ENCODE data around the gene RPL36. TPM values are rescaled to one million over a fixed set of nuclear protein-coding genes. Genes with fewer than 3 reads are reported as not detected.

Gene RPL36
- total RNA-seq, 2 donors from 2014 or later: 628 to 1,303 TPM

DNA sequence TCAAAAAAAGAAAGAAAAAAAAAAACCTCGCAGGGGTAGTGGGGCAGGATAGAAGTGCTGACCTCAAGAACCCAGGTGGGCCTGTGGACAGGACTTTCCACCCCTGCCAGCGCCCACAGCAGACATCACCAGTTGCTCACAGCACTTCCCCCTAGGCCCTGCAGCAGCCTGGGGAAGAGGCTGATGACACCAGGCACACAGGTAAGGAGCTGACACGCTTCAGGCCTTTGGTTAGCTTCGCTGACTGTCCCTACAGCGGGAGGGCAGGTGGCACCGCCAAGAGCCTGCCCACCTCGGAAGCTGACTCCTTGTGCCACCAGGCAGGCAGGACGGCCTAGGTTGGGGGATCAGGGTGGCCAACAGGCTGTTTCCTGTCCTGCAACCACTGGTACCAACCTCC, 20.9 kb downstream of the RPL36 start:
- intact Hi-C loops (cut with DNase I): no loop called here
- H3K4me1 ChIP-seq (replicated peaks): no peaks in the 10 kb centered on the region
- DNase-seq (ENCODE audit: low spot score): no peak
- TF ChIP-seq POLR2A (IDR thresholded peaks at IDR 0.05) (no peak), POLR2AphosphoS5 (IDR thresholded peaks at IDR 0.05) (no peak)
- TF ChIP-seq, protein P1, sequence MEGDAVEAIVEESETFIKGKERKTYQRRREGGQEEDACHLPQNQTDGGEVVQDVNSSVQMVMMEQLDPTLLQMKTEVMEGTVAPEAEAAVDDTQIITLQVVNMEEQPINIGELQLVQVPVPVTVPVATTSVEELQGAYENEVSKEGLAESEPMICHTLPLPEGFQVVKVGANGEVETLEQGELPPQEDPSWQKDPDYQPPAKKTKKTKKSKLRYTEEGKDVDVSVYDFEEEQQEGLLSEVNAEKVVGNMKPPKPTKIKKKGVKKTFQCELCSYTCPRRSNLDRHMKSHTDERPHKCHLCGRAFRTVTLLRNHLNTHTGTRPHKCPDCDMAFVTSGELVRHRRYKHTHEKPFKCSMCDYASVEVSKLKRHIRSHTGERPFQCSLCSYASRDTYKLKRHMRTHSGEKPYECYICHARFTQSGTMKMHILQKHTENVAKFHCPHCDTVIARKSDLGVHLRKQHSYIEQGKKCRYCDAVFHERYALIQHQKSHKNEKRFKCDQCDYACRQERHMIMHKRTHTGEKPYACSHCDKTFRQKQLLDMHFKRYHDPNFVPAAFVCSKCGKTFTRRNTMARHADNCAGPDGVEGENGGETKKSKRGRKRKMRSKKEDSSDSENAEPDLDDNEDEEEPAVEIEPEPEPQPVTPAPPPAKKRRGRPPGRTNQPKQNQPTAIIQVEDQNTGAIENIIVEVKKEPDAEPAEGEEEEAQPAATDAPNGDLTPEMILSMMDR (IDR thresholded peaks at IDR 0.05): no peak
- peaks cover 14 to 17% of the 10 kb centered on the region in 2 donors for H3K36me3 ChIP-seq
- H3K27me3 ChIP-seq (replicated peaks; ENCODE audit: insufficient read depth): no peaks in the 10 kb centered on the region
- H3K27ac ChIP-seq: no peak overlapping the region
- no peaks in the 10 kb centered on the region for H3K9me3 ChIP-seq
- 93% methylated on average over 6 of the region's 8 CpGs for WGBS
- no peak overlapping the region for H3K4me3 ChIP-seq

DNA sequence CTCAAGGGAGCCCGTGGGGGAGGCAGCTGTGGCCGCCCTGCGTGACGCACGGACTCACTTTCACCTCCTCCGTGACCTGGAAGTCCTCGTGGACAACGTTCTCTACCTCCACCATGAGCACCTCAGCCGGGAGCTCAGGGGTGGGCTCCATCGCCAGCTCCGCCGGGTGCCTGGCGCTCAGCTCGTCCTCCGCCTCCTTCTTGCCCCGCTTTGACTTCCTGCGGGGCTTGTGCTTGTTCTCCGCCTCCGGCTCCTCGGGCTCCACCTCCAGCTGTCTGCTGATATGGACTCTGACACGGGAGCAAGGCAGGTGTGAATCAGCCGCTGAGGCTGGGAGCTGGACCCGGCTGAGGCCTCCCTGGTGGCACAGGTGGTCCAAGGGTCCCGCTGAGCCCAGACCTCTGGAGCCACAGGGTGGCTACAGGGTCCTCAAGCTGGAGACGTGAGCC, 21.6 kb downstream of the RPL36 start:
- Histone ChIP-seq H3K27ac (no peak overlapping the region), H3K27me3 (replicated peaks; ENCODE audit: insufficient read depth) (no peaks in the 10 kb centered on the region), H3K4me1 (replicated peaks) (no peaks in the 10 kb centered on the region), H3K36me3 (peaks cover 10 to 14% of the 10 kb centered on the region in 2 donors), H3K4me3 (no peak overlapping the region), H3K9me3 (no peaks in the 10 kb centered on the region)
- TF ChIP-seq POLR2AphosphoS5 (IDR thresholded peaks at IDR 0.05) (no peak), POLR2A (IDR thresholded peaks at IDR 0.05) (no peak)
- TF ChIP-seq, protein P1 (IDR thresholded peaks at IDR 0.05): no peak
- DNase-seq (ENCODE audit: low spot score): no peak
- intact Hi-C loops (cut with DNase I): no loop called here
- 85% methylated on average over 25 of the region's 25 CpGs for WGBS

DNA sequence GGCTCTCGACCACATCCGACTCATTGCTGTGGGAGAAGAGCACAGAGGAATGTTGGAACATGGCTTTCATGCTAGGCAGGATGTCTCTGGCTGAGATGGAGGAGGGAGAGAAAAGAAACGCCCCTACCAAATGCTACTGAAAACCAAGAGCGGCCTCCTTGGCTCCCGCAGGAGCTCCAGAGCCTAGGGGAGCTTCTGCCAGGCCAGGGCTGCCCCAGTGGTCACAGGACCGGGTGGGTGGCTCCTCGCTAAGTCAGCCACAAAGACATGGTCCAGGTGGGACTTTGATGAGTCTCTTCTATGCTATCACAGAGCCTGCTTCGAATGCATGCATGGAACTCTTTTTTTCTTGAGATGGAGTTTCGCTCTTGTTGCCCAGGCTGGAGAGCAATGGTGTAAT, 23.1 kb downstream of the RPL36 start:
- intact Hi-C loops (cut with DNase I): no loop called here
- Histone ChIP-seq H3K27ac (no peak overlapping the region), H3K36me3 (peaks cover 10 to 14% of the 10 kb centered on the region in 2 donors), H3K27me3 (replicated peaks; ENCODE audit: insufficient read depth) (no peaks in the 10 kb centered on the region), H3K9me3 (no peaks in the 10 kb centered on the region), H3K4me3 (no peak overlapping the region), H3K4me1 (replicated peaks) (no peaks in the 10 kb centered on the region)
- TF ChIP-seq POLR2A (IDR thresholded peaks at IDR 0.05) (no peak), POLR2AphosphoS5 (IDR thresholded peaks at IDR 0.05) (no peak)
- TF ChIP-seq, protein P1 (IDR thresholded peaks at IDR 0.05): no peak
- no peak for DNase-seq (ENCODE audit: low spot score)
- WGBS: 95% methylated on average over 9 of the region's 9 CpGs

DNA sequence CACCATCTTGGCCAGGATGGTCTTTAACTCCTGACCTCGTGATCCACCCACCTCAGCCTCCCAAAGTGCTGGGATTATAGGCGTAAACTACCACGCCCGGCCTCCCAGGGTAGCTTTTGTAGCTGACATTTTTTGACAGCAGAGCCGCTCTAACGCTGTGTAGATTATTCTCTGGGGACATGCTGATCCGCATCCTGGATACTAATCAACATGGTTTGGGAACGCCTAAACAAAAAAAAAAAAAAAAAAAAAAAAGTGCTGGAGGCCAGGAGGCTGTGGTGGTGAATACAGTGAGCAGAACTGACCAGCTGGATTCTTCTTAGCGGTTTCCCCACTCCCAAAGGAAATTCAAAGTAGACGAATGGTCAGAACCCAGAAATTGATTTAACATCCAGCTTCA, 24.7 kb downstream of the RPL36 start:
- 91% methylated on average over 10 of the region's 10 CpGs for WGBS
- peaks cover 9% of the 10 kb centered on the region for H3K4me1 ChIP-seq (replicated peaks)
- no peak for DNase-seq (ENCODE audit: low spot score)

More for the DNA sequence above, 24.7 kb downstream of the RPL36 start:
- intact Hi-C loops (cut with DNase I): no loop called here
- TF ChIP-seq, protein P1 (IDR thresholded peaks at IDR 0.05): no peak
- TF ChIP-seq POLR2AphosphoS5 (IDR thresholded peaks at IDR 0.05) (no peak), POLR2A (IDR thresholded peaks at IDR 0.05) (no peak)
- H3K27me3 ChIP-seq (replicated peaks; ENCODE audit: insufficient read depth): no peaks in the 10 kb centered on the region
- peaks cover 10 to 14% of the 10 kb centered on the region in 2 donors for H3K36me3 ChIP-seq
- H3K27ac ChIP-seq: no peak overlapping the region
- H3K9me3 ChIP-seq: no peaks in the 10 kb centered on the region
- no peak overlapping the region for H3K4me3 ChIP-seq
